ENCODE results near the gene VPS16. TPM values are rescaled to one million over a fixed set of nuclear protein-coding genes. Genes with fewer than 3 reads are reported as not detected.
"Not testable (repeated sequence)": the region's sequence is repeated elsewhere in the genome, so short reads cannot be mapped to it uniquely, and the experiment has no call there.

VPS16 gene
- total RNA-seq, 1 experiment from 2014 or later = 58.4 TPM

GRCh38 chr20:2807019-2807418, 33.5 kb upstream of the VPS16 start:
- no peak for DNase-seq (ENCODE audit: low read depth)

- DNase-seq (ENCODE audit: low read depth) = not testable (repeated sequence)
These were observed 32.6 kb upstream of the VPS16 start for GRCh38 chr20:2807929-2808328.

- DNase-seq (ENCODE audit: low read depth) = no peak
These were observed 30.9 kb upstream of the VPS16 start for GRCh38 chr20:2809690-2810089.

- no peak for DNase-seq (ENCODE audit: low read depth)
These were observed 28.4 kb upstream of the VPS16 start for GRCh38 chr20:2812189-2812588.

GRCh38 chr20:2814076-2814475, 26.5 kb upstream of the VPS16 start:
- peak; percentile 47 for DNase-seq (ENCODE audit: low read depth)

- DNase-seq (ENCODE audit: low read depth) = peak; percentile 99
These were observed 25.9 kb upstream of the VPS16 start, which contains the start of gene C20orf141 for GRCh38 chr20:2814587-2815051. Gene C20orf141, plus strand, starts transcription at chr20:2814987. Its CDS starts 198 bp downstream, at chr20:2815185.

GRCh38 chr20:2815242-2815900, 25.2 kb upstream of the VPS16 start:
- no peak for DNase-seq (ENCODE audit: low read depth)

- DNase-seq (ENCODE audit: low read depth) = no peak
These were observed 24.4 kb upstream of the VPS16 start, which contains the start of gene TMEM239 for GRCh38 chr20:2816030-2816582. Gene TMEM239, plus strand, starts transcription at chr20:2816364. Its CDS starts 191 bp downstream, at chr20:2816555.

GRCh38 chr20:2816583-2817340, 23.8 kb upstream of the VPS16 start:
- no peak for DNase-seq (ENCODE audit: low read depth)

- no peak for DNase-seq (ENCODE audit: low read depth)
These were observed 23.2 kb upstream of the VPS16 start for GRCh38 chr20:2817341-2817726.

GRCh38 chr20:2817891-2818595, 22.5 kb upstream of the VPS16 start:
- no peak for DNase-seq (ENCODE audit: low read depth)

GRCh38 chr20:2820084-2820895, 20.3 kb upstream of the VPS16 start:
- peak; percentile 40 for DNase-seq (ENCODE audit: low read depth)

- DNase-seq (ENCODE audit: low read depth) = no peak
These were observed 19.4 kb upstream of the VPS16 start for GRCh38 chr20:2820896-2821869.

GRCh38 chr20:2822073-2822472, 18.5 kb upstream of the VPS16 start:
- DNase-seq (ENCODE audit: low read depth) = peak; percentile 65

- DNase-seq (ENCODE audit: low read depth) = no peak
These were observed 14.8 kb upstream of the VPS16 start for GRCh38 chr20:2825761-2826160.

- DNase-seq (ENCODE audit: low read depth) = no peak
These were observed 13.9 kb upstream of the VPS16 start for GRCh38 chr20:2826655-2827054.

- no peak for DNase-seq (ENCODE audit: low read depth)
These were observed 11.2 kb upstream of the VPS16 start for GRCh38 chr20:2829376-2829775.

- DNase-seq (ENCODE audit: low read depth) = not testable (repeated sequence)
These were observed 9.3 kb upstream of the VPS16 start for GRCh38 chr20:2831206-2831605.

- no peak for DNase-seq (ENCODE audit: low read depth)
These were observed 6.8 kb upstream of the VPS16 start for GRCh38 chr20:2833761-2834160.

All from RPMI7951 (cell line).